ENCODE data around the gene PARD6G.
A peak's percentile ranks its signal among the peaks of the same experiment; 100 is the strongest.

PARD6G gene

GRCh38 chr18:80189531-80189865, 57.8 kb downstream of the PARD6G start:
- no peak for DNase-seq (ENCODE audit: low spot score)

DNA sequence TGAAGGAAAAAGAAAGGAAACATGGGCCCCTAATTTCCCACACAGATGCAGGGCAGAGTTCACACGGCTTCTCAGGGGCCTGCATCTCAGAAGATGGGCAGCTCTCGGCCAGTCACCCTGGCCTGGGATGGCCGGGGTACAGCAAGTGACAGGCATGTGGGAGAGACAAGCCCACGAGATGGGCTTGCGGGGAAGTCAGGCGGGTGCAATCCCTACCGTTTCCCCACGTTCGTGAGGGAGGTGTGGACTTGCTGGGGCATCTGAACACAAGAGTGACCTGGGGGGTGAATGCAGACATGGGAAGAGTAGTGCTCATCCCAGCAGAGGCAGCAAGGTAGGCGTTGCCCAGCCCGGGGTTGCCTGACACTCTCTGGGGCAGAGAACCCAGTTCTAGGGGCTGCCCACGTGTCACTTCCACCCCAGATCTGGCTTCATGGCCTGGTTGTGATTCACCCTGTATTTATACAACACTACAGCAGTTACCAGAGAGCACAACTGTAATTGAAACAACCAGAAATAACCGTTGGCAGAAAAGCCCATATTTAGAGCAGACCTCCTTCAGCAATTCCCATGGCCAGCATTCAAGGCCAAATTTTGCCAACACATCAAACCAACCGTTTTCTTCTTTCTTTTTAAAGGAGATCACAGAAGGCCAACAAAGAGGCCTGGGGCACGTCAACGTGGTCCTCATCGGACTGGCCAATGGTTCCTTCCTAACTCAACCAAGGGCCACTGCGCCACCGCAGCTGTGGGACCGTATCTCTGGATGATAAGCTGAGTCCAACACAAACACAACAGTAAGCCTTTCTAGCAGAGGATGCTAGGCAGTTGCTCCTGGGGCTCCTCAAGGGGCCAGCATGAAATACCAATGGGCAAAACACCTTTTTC, 58.4 kb downstream of the PARD6G start:
- no peak for DNase-seq (ENCODE audit: low spot score)

DNA sequence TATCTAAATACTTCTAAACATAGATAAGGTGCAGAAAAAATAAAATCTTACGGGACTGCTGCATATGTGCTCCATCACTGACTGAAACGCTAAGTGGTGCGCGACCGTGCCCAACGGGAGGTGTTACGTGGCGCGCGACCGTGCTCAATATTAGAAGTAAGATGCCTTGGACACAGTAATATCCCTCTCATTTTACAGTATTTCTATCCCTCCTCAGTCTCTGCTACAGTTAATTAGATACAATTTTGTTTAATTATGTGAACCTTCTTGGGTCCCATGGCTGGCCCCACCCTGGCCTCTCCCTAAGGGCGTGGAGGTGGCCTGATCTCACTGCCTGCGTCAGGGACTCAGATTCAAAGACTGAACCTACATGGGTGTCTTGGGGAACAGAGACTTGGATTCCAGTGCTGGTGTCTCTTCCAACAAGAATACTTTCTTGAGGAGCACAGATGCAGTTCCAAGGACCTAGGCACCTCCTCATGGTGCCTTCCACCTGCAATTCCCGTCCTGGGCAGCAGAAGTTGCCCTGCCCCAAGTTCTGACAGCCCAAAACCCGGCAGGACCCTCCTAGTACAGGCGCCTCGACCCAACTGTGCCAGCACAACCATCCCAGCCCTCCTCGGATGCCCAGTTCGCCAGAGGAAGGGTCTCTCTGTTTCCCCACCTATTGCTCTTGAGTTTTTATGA, 59.2 kb downstream of the PARD6G start:
- no peak for DNase-seq (ENCODE audit: low spot score)

GRCh38 chr18:80185545-80185944, 61.8 kb downstream of the PARD6G start:
- DNase-seq (ENCODE audit: low spot score): no peak

- DNase-seq (ENCODE audit: low spot score): no peak
These were observed 63.0 kb downstream of the PARD6G start for GRCh38 chr18:80184243-80184772.

GRCh38 chr18:80183273-80184050, 63.9 kb downstream of the PARD6G start:
- DNase-seq (ENCODE audit: low spot score): no peak

DNA sequence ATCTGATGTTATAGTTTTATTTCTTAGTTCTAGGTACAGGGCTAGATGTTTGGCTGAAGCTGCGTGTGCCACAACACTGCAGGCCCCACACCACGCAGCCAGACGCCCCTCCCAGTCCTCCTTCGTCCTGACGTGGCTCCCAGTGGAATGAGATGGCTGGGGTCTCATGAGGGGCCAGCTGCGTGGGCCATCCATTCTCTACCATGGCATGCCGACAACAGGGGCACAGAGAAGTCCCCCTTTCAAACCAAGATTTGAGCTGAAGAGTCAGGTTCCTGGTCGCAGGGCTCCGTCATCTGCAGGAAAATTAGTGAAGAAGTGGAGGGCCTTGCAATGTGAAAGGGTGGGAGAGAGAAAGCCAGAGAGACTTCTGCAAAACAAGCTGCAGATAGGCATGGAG, 64.5 kb downstream of the PARD6G start:
- no peak for DNase-seq (ENCODE audit: low spot score)

- no peak for DNase-seq (ENCODE audit: low spot score)
These were observed 65.5 kb downstream of the PARD6G start for GRCh38 chr18:80181642-80182461.

GRCh38 chr18:80180778-80181564, 66.3 kb downstream of the PARD6G start:
- DNase-seq (ENCODE audit: low spot score): no peak

GRCh38 chr18:80179857-80180558, 67.3 kb downstream of the PARD6G start:
- DNase-seq (ENCODE audit: low spot score): no peak

GRCh38 chr18:80178935-80179818, 68.1 kb downstream of the PARD6G start:
- no peak for DNase-seq (ENCODE audit: low spot score)

GRCh38 chr18:80177128-80177527, 70.2 kb downstream of the PARD6G start:
- no peak for DNase-seq (ENCODE audit: low spot score)

- peak; percentile 30 for DNase-seq (ENCODE audit: low spot score)
These were observed 70.8 kb downstream of the PARD6G start for GRCh38 chr18:80176334-80177073.

GRCh38 chr18:80175451-80176204, 71.7 kb downstream of the PARD6G start:
- DNase-seq (ENCODE audit: low spot score): no peak

DNA sequence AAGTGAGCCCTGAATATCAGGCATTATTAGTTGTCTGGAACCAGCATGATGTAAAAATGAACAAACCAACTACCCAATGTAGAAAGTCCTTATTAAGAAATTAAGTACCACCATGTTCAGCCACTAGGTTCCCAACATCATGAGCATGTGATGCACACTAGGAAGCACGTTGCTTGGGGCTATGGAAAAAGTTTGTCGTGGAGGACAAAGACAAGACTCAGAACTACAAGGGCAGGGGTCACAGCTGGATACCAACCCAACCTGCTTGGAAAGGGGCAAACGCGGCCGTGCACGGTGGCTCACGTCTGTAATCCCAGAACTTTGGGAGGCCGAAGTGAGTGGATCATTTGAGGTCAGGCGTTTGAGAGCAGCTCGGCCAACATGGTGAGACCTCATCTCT, 74.3 kb downstream of the PARD6G start:
- DNase-seq (ENCODE audit: low spot score): no peak

- no peak for DNase-seq (ENCODE audit: low spot score)
These were observed 75.3 kb downstream of the PARD6G start for GRCh38 chr18:80172056-80172455.

DNA sequence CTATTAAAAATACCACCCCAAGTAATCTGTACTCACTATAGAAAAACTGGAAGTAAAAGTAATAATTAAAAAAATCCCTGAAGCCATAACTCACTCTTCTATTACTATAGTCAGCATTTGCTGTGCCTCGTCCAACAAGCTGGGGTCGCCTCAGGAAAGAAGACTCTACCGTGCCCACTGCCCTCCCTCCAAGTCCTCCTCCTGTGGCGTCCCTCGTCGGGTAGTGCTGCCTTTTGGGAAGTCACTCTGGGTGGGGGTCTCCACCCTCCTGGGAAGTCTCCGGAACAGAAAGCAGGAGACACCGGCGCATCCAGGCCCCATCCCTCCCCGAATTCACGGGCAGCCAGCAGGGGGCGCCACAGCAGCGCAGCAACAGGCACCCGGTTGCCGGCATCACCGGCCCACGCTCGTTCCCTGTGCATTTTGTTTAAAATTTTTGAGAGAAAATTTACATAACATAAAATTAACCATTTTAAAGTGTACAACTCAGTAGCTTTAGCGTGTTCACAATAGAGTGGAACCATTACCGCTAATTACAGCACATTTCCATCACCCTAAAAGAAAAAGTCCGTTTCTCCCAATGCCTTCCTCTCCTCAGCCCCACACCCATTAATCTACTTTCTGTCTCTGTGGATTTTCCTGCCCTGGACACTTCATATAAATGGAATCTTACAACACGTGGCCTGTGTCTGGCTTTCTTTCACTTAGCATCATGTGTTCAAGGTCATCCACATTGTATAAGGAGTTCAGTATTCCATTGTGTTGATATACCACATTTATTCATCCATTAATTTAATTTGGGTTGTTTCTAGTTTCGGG, 76.1 kb downstream of the PARD6G start:
- DNase-seq (ENCODE audit: low spot score): peak; percentile 82
